Heart left ventricle (tissue), 16 donors: ENCODE data around the gene TNIP1. TPM values are rescaled to one million over a fixed set of nuclear protein-coding genes. Genes with fewer than 3 reads are reported as not detected.

Experiments
- ATAC-seq, 4 donors: fragments of 200-7000 bp; cut with Tn5 transposase; one replicate each; pipeline ENCODE4 v1.9.1; 2020 to 2022; ENCODE audit warnings: moderate library complexity in 4 of 4, mild to moderate bottlenecking in 3 of 4, moderate number of reproducible peaks in 1 of 4
- DNase-seq, 5 donors: peaks; one replicate each; pipeline ENCODE4 v3.0.0-alpha.2; 2020
- H3K27ac ChIP-seq, 12 donors: fragments of 200-600 bp; sonication (generic) in 4 of 12; one replicate each; pipeline versions ENCODE4 v1.5.0 to v1.8.0; 2016 to 2022; ENCODE audit warnings: mild to moderate bottlenecking in 2 of 12
- H3K27me3 ChIP-seq, 9 donors: fragments of 200-600 bp; sonication (generic) in 2 of 9; one replicate each; pipeline versions ENCODE4 v1.5.1 to v1.8.0; 2016 to 2022; ENCODE audit warnings: mild to moderate bottlenecking in 3 of 9
- H3K36me3 ChIP-seq, 9 donors: fragments of 200-600 bp; sonication (generic) in 2 of 9; one replicate each; pipeline versions ENCODE4 v1.5.0 to v1.8.0; 2018 to 2022; ENCODE audit warnings: mild to moderate bottlenecking in 2 of 9
- H3K4me1 ChIP-seq, 12 donors: fragments of 200-600 bp; sonication (generic) in 4 of 12; one replicate each; pipeline versions ENCODE4 v1.5.0 to v1.8.0; 2016 to 2022; ENCODE audit warnings: mild to moderate bottlenecking in 3 of 12
- H3K4me3 ChIP-seq, 12 donors: fragments of 200-600 bp; sonication (generic) in 4 of 12; one replicate each; pipeline versions ENCODE4 v1.5.0 to v1.8.0; 2017 to 2022; ENCODE audit warnings: mild to moderate bottlenecking in 9 of 12, moderate library complexity in 4 of 12
- H3K9me3 ChIP-seq, 12 donors: fragments of 200-600 bp; sonication (generic) in 4 of 12; one replicate each; pipeline versions ENCODE4 v1.5.0 to v1.8.0; 2016 to 2022; ENCODE audit warnings: mild to moderate bottlenecking in 1 of 12
- POLR2A ChIP-seq, 2 donors: fragments of 450-650 bp; IDR thresholded peaks; one replicate each; pipeline ENCODE4 v1.6.1; 2017; ENCODE audit warnings: antibody characterized with exemption in 2 of 2, mild to moderate bottlenecking in 2 of 2, moderate library complexity in 2 of 2
- WGBS, 4 donors: extraction: QIAGEN DNeasy Blood & Tissue Kit in 2 of 4; methylation state at CpG; one replicate each; pipeline versions ENCODE4 v1.1.5 to v1.1.7; 2013 to 2018; 5-methylcytosine and 5-hydroxymethylcytosine counted together
- intact Hi-C, 10 donors: fragments of 100-400 bp; cut with DNase I; formaldehyde crosslinking; loops; one replicate each; pipeline versions ENCODE4 v1.11.1 to v1.14.2; 2022
- polyA plus RNA-seq, 2 donors: library from polyadenylated mRNA; stranded (reverse); fragments of 200-250 nt; gene quantifications; one replicate each; pipeline ENCODE4 v1.2.3, GENCODE V29; 2013
- total RNA-seq, 9 donors: library from RNA; depleted of rRNA in 2 of 9; stranded (reverse); fragments of >200 nt in 2 of 9; fragmentation: NEBNext Ultra II Directional in 3 of 9; extraction: Animal tissue kit (Norgen Biotek cat#: 25700) in 3 of 9; gene quantifications; one replicate each; pipeline versions ENCODE4 v1.1.0 to v1.2.4, GENCODE V29; 2016 to 2023
- TF ChIP-seq, protein P1 (sequence below), 12 donors: fragments of 200-600 bp; sonication (generic) in 4 of 12; IDR thresholded peaks; one replicate each; pipeline versions ENCODE4 v1.5.0 to v1.8.0; 2018 to 2022; ENCODE audit warnings: antibody characterized with exemption in 12 of 12, mild to moderate bottlenecking in 5 of 12
- donor health status: ischemic (EF 13 %, LVEDD 7.1; RV severe dilation, severe dysfunction).
- donor health status: healthy with polysubstance abuse.
- donor health status: DM: no; HTN: yes; CAD: no.
- donor health status: DM: no; HTN: no; CAD: no.
- donor health status: ischemic (EF 25% LVEDD 6.9; RV normal size, moderate dysfunction).
- donor health status: ischemic (EF 25% LVEDD 5.7; RV mildly dilated, moderate dysfunction).
- donor health status: healthy.
- donor health status: DM: yes; HTN: yes; CAD: no.
- donor health status: ischemic (EF 35%, LVEDD 5.7; RV mildly dilated, moderate dysfunction).
- donor health status: nonischemic (EF 11% LVEDD 7.7; RV severe dilation, severe dysfunction).
- donor health status: DM: yes; HTN: yes; CAD: no.
- donor health status: PGD.
- donor health status: ischemic (EF 29% LVEDD 5.4; RV normal size, mild dysfunction).
- donor health status: nonischemic (EF 23%, LVEDD 6.1; RV moderate dilation, normal function).

TNIP1 gene
- total and polyA plus RNA-seq, 11 donors: 86.0 to 180 (median 108) TPM

DNA sequence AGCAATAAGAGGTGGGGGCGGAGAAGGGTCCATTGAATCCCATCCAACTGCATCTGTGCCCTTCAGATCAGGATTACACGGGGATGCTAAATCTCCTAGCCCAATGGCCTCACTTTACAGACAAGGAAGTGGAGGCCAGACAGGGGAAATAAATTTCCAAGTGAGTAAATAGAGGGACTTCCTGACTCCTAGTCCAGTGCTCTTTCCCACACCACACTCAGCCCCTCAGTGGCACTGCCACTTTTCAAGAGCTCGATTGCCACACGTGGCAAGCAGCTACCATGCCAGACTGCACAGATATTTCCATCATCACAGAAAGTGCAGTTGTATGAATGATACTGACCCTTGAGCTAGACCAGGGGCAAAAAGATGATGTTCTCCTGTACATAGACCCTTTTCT, 8.2 kb upstream of the TNIP1 start:
- Histone ChIP-seq H3K27ac (no peak overlapping the region), H3K9me3 (no peaks in the 10 kb centered on the region), H3K4me3 (no peak overlapping the region), H3K36me3 (no peaks in the 10 kb centered on the region), H3K27me3 (no peaks in the 10 kb centered on the region), H3K4me1 (peaks cover 4 to 68% (median 36%) of the 10 kb centered on the region in 12 donors)
- intact Hi-C loops: no loop called here
- 78 to 84% (median 82%) methylated on average over 4 of the region's 4 CpGs for WGBS, 4 donors
- DNase-seq (no peak), ATAC-seq (no peak)
- TF ChIP-seq, protein P1, sequence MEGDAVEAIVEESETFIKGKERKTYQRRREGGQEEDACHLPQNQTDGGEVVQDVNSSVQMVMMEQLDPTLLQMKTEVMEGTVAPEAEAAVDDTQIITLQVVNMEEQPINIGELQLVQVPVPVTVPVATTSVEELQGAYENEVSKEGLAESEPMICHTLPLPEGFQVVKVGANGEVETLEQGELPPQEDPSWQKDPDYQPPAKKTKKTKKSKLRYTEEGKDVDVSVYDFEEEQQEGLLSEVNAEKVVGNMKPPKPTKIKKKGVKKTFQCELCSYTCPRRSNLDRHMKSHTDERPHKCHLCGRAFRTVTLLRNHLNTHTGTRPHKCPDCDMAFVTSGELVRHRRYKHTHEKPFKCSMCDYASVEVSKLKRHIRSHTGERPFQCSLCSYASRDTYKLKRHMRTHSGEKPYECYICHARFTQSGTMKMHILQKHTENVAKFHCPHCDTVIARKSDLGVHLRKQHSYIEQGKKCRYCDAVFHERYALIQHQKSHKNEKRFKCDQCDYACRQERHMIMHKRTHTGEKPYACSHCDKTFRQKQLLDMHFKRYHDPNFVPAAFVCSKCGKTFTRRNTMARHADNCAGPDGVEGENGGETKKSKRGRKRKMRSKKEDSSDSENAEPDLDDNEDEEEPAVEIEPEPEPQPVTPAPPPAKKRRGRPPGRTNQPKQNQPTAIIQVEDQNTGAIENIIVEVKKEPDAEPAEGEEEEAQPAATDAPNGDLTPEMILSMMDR (IDR thresholded peaks at IDR 0.05): no peak
- no peak for TF ChIP-seq POLR2A (IDR thresholded peaks at IDR 0.05)

DNA sequence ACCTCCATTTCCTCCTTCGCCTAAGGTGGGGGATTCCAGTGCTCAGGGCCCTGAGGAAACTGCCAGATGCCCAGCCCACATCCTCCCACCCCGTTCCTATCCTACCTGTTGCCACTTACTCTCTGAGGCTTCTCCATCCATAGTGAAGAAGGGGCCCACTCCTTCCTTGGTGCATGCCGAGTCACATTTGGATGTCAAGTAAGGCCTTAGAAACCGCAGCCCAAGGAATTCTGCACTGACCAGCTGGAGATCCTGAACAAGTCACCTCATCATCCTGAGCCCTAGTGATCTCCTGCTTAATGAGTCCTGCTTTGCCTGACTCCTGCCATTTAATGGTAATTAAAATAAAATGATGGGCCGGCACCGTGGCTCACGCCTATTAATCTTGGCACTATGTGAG, 6.7 kb upstream of the TNIP1 start:
- no peak for TF ChIP-seq POLR2A (IDR thresholded peaks at IDR 0.05)
- TF ChIP-seq, protein P1 (IDR thresholded peaks at IDR 0.05): no peak
- ATAC-seq: no peak
- no peak for DNase-seq
- no peak overlapping the region for H3K4me3 ChIP-seq
- no peaks in the 10 kb centered on the region for H3K36me3 ChIP-seq
- H3K9me3 ChIP-seq: no peaks in the 10 kb centered on the region
- intact Hi-C loops: no loop called here
- peaks cover 4 to 68% (median 34%) of the 10 kb centered on the region in 12 donors for H3K4me1 ChIP-seq
- peak overlapping the region in 2 of 12 donors; percentile 63 to 84 for H3K27ac ChIP-seq
- WGBS, 4 donors: 90 to 96% (median 91%) methylated on average over 5 to 7 of the region's 7 CpGs
- H3K27me3 ChIP-seq: no peaks in the 10 kb centered on the region

DNA sequence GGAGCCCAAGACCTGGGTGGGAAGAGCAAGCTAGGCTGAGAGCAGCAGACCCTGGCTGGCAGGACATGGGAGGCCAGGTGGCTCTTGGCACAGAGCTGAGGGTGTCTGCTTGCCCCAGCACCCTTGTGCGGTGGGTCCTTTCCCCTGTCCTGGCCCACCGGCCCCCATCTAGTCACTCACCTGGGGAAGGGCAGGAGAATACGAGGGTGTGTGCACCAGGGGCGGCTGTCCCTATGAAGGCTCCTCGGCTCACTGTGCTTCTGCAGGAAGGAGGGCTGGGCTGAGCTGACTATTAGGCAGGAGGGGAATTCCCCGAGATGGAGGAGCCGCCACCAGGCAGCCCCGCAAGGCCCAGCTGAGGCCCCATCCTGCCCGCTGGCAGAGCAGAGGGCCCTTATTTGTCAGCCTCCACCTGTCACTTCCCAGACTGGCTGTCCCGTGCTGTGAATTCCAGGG, 6.1 kb upstream of the TNIP1 start:
- H3K4me1 ChIP-seq: peaks cover 8 to 73% (median 38%) of the 10 kb centered on the region in 12 donors
- peak overlapping the region in 10 of 12 donors; percentile 63 to 84 (median 74) for H3K27ac ChIP-seq
- intact Hi-C loops: no loop called here
- no peaks in the 10 kb centered on the region for H3K9me3 ChIP-seq
- H3K36me3 ChIP-seq: no peaks in the 10 kb centered on the region
- WGBS, 4 donors: 41 to 67% (median 52%) methylated on average over 4 to 10 of the region's 10 CpGs
- ATAC-seq (no peak), DNase-seq (no peak)
- peak overlapping the region in 5 of 12 donors; percentile 12 to 47 (median 19) for H3K4me3 ChIP-seq
- no peaks in the 10 kb centered on the region for H3K27me3 ChIP-seq
- TF ChIP-seq POLR2A (IDR thresholded peaks at IDR 0.05): no peak
- TF ChIP-seq, protein P1 (IDR thresholded peaks at IDR 0.05): no peak

GRCh38 chr5:151086192-151086869, 5.5 kb upstream of the TNIP1 start:
- Histone ChIP-seq H3K27ac (peak overlapping the region; percentile 15 to 84 (median 74)), H3K4me1 (peaks cover 10 to 74% (median 39%) of the 10 kb centered on the region in 12 donors), H3K9me3 (no peaks in the 10 kb centered on the region), H3K27me3 (no peaks in the 10 kb centered on the region), H3K4me3 (peak overlapping the region in 5 of 12 donors; percentile 12 to 47 (median 19)), H3K36me3 (no peaks in the 10 kb centered on the region)
- intact Hi-C loops: no loop called here
- peak in 1 of 5 donors; percentile 23 for DNase-seq
- WGBS, 4 donors: 66 to 77% (median 72%) methylated on average over 6 of the region's 6 CpGs
- ATAC-seq: peak in 1 of 4 donors; percentile 5
- TF ChIP-seq, protein P1 (IDR thresholded peaks at IDR 0.05): no peak
- no peak for TF ChIP-seq POLR2A (IDR thresholded peaks at IDR 0.05)
